Measurements from ENCODE around the gene MTOR.
"Not testable (repeated sequence)": the region's sequence is repeated elsewhere in the genome, so short reads cannot be mapped to it uniquely, and the experiment has no call there.

Gene MTOR

GRCh38 chr1:11099310-11100148 is 162.8 kb downstream of the MTOR start, which contains the start of gene EXOSC10:
Gene EXOSC10 (minus strand): TSS chr1:11099869. CDS start chr1:11099831, 38 bp downstream.
- Histone ChIP-seq H3K4me3 (peak within 1 kb of the TSS; percentile 82), H3K27ac (peak within 1 kb of the TSS; percentile 65 to 80)
- peak; percentile 89 for DNase-seq (ENCODE audit: low spot score)
- no peak for TF ChIP-seq CTCF (IDR thresholded peaks at IDR 0.05)

- no peak for DNase-seq (ENCODE audit: low spot score)
- Histone ChIP-seq H3K4me3 (peak overlapping the region; percentile 82), H3K27ac (peak overlapping the region; percentile 65 to 80)
- TF ChIP-seq CTCF (IDR thresholded peaks at IDR 0.05), result no peak
Measured at GRCh38 chr1:11098931-11099309, 163.4 kb downstream of the MTOR start.

- H3K27ac ChIP-seq; DNase-seq (ENCODE audit: low spot score); H3K4me3 ChIP-seq: not testable (repeated sequence)
Measured at GRCh38 chr1:11083784-11084183, 178.6 kb downstream of the MTOR start.

- no peak for TF ChIP-seq CTCF (IDR thresholded peaks at IDR 0.05)
- H3K4me3 ChIP-seq, result no peak overlapping the region
- no peak overlapping the region for H3K27ac ChIP-seq
- no peak for DNase-seq (ENCODE audit: low spot score)
Measured at GRCh38 chr1:11080931-11081330, 181.4 kb downstream of the MTOR start.

- no peak overlapping the region for H3K4me3 ChIP-seq
- no peak for TF ChIP-seq CTCF (IDR thresholded peaks at IDR 0.05)
- no peak overlapping the region for H3K27ac ChIP-seq
- no peak for DNase-seq (ENCODE audit: low spot score)
Measured at GRCh38 chr1:11078631-11079030, 183.7 kb downstream of the MTOR start.

- DNase-seq (ENCODE audit: low spot score), result not testable (repeated sequence)
Measured at GRCh38 chr1:11073398-11073797, 189.0 kb downstream of the MTOR start.

GRCh38 chr1:11072216-11072917 is 190.0 kb downstream of the MTOR start:
- TF ChIP-seq CTCF (IDR thresholded peaks at IDR 0.05), result no peak
- Histone ChIP-seq H3K27ac (no peak overlapping the region), H3K4me3 (no peak overlapping the region)
- DNase-seq (ENCODE audit: low spot score), result no peak

More at GRCh38 chr1:11073398-11073797, 189.0 kb downstream of the MTOR start:
- H3K4me3 ChIP-seq, H3K27ac ChIP-seq: not testable (repeated sequence)
